Trophoblast cell (in vitro differentiated cells and primary cell): Measurements from ENCODE around the gene FKTN.
A peak's percentile ranks its signal among the peaks of the same experiment; 100 is the strongest.

Experiments
- DNase-seq, 2 donors: peaks; one replicate each; pipeline ENCODE4 v3.0.0-alpha.2; 2016
- H2AFZ ChIP-seq: 2 replicates; pipeline ENCODE4 v1.6.1; 2013; ENCODE audit warnings: low read length, moderate library complexity, mild to moderate bottlenecking; ENCODE audit not compliant: insufficient read depth, poor library complexity
- H2AK5ac ChIP-seq: 2 replicates; pipeline ENCODE4 v1.6.1; 2013; ENCODE audit warnings: mild to moderate bottlenecking, low read length
- H2BK120ac ChIP-seq: 2 replicates; pipeline ENCODE4 v1.6.1; 2013; ENCODE audit warnings: low read length, mild to moderate bottlenecking, moderate library complexity; ENCODE audit not compliant: insufficient read depth, poor library complexity
- H2BK12ac ChIP-seq: 2 replicates; pipeline ENCODE4 v1.6.1; 2013; ENCODE audit warnings: mild to moderate bottlenecking, low read length, moderate library complexity
- H2BK5ac ChIP-seq: 2 replicates; pipeline ENCODE4 v1.6.1; 2013; ENCODE audit warnings: low read length, low read depth, moderate library complexity, mild to moderate bottlenecking; ENCODE audit not compliant: poor library complexity
- H3K14ac ChIP-seq: 2 replicates; pipeline ENCODE4 v1.6.1; 2013; ENCODE audit warnings: mild to moderate bottlenecking, low read length
- H3K18ac ChIP-seq: 2 replicates; pipeline ENCODE4 v1.6.1; 2013; ENCODE audit warnings: mild to moderate bottlenecking, low read length
- H3K23ac ChIP-seq: 2 replicates; pipeline ENCODE4 v1.6.1; 2013; ENCODE audit warnings: low read length
- H3K27ac ChIP-seq: 2 replicates; pipeline ENCODE4 v1.5.1; 2013; ENCODE audit warnings: low read depth, mild to moderate bottlenecking, inconsistent platforms, low read length, moderate library complexity
- H3K27me3 ChIP-seq: 2 replicates; pipeline ENCODE4 v1.6.1; 2013; ENCODE audit warnings: inconsistent platforms, mild to moderate bottlenecking, low read length, moderate library complexity; ENCODE audit not compliant: insufficient read depth
- H3K36me3 ChIP-seq, 2 experiments: 1 replicate in 1 of 2; 2 replicates in 1 of 2; pipeline ENCODE4 v1.6.1; 2013; ENCODE audit warnings: low read length in 2 of 2, mild to moderate bottlenecking in 2 of 2, moderate library complexity in 1 of 2; ENCODE audit not compliant: insufficient read depth in 2 of 2, control insufficient read depth in 1 of 2
- H3K4ac ChIP-seq: 2 replicates; pipeline ENCODE4 v1.6.1; 2013; ENCODE audit warnings: low read depth, mild to moderate bottlenecking, low read length, moderate library complexity
- H3K4me1 ChIP-seq, 2 experiments: 1 replicate in 1 of 2; 2 replicates in 1 of 2; pipeline ENCODE4 v1.6.1; 2013; ENCODE audit warnings: low read length in 2 of 2, mild to moderate bottlenecking in 2 of 2, moderate library complexity in 1 of 2; ENCODE audit not compliant: insufficient read depth in 2 of 2, control insufficient read depth in 1 of 2
- H3K4me2 ChIP-seq: 2 replicates; pipeline ENCODE4 v1.6.1; 2013; ENCODE audit warnings: inconsistent platforms, mild to moderate bottlenecking, low read length, moderate library complexity
- H3K4me3 ChIP-seq: 2 replicates; pipeline ENCODE4 v1.5.1; 2013; ENCODE audit warnings: mild to moderate bottlenecking, low read depth, low read length, inconsistent platforms
- H3K79me1 ChIP-seq: one replicate; pipeline ENCODE4 v1.6.1; 2013; ENCODE audit warnings: low read length
- H3K79me2 ChIP-seq: 2 replicates; pipeline ENCODE4 v1.6.1; 2013; ENCODE audit warnings: low read length, mild to moderate bottlenecking; ENCODE audit not compliant: control insufficient read depth, insufficient read depth, poor library complexity
- H3K9ac ChIP-seq: 2 replicates; pipeline ENCODE4 v1.6.1; 2013; ENCODE audit warnings: mild to moderate bottlenecking, low read length
- H3K9me3 ChIP-seq: 2 replicates; pipeline ENCODE4 v1.6.1; 2013; ENCODE audit warnings: low read depth, mild to moderate bottlenecking, control low read depth, inconsistent platforms, low read length; ENCODE audit not compliant: insufficient read depth
- H4K12ac ChIP-seq: 2 replicates; pipeline ENCODE4 v1.6.1; 2013; ENCODE audit warnings: low read depth, mild to moderate bottlenecking, low read length, moderate library complexity
- H4K8ac ChIP-seq: 2 replicates; pipeline ENCODE4 v1.6.1; 2013; ENCODE audit warnings: low read depth, mild to moderate bottlenecking, low read length, moderate library complexity
- H4K91ac ChIP-seq: one replicate; pipeline ENCODE4 v1.6.1; 2013; ENCODE audit warnings: low read depth, mild to moderate bottlenecking, low read length, moderate library complexity
- WGBS: extraction: QIAGEN DNeasy Blood & Tissue Kit; methylation state at CpG from one replicate; pipeline ENCODE4 v1.1.7; 2013; ENCODE audit warnings: missing lambda C conversion rate; ENCODE audit not compliant: insufficient read length, insufficient coverage; ENCODE audit errors: extremely low coverage; 5-methylcytosine and 5-hydroxymethylcytosine counted together

FKTN gene

DNA sequence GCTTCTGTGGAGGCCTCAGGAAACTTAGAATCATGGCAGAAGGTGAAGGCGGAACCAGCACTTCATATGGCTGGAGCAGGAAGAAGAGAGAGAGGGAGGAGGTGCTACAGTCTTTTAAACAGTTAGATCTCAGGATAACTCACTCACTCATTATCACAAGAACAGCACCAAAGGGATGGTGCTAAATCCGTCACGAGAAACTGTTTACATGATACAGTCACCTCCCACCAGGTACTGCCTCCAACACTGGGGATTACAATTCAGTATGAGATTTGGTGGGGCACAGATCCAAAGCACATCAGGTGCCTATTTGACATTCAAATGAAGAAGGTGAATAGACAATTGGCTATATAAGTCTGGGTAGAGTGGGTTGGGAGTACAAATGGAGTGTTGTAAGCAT lies 35.2 kb downstream of the FKTN start:
- Histone ChIP-seq H3K27ac (no peak overlapping the region), H4K12ac (no peak overlapping the region), H4K91ac (no peak overlapping the region), H3K4me3 (no peak overlapping the region), H3K14ac (no peak overlapping the region), H3K18ac (no peak overlapping the region), H2AFZ (no peak overlapping the region), H3K9ac (no peak overlapping the region), H3K4me1 (no peaks in the 10 kb centered on the region), H2BK120ac (no peak overlapping the region), H3K23ac (no peak overlapping the region), H4K8ac (no peak overlapping the region), H3K9me3 (peaks cover 7% of the 10 kb centered on the region), H3K79me1 (no peaks in the 10 kb centered on the region), H3K79me2 (no peaks in the 10 kb centered on the region), H2BK5ac (no peak overlapping the region), H2BK12ac (no peak overlapping the region), H3K27me3 (no peaks in the 10 kb centered on the region), H2AK5ac (no peak overlapping the region), H3K4ac (no peak overlapping the region), H3K36me3 (peaks cover 0 to 6% of the 10 kb centered on the region in 2 experiments), H3K4me2 (no peak overlapping the region)
- no peak for DNase-seq
- WGBS, result no CpG with 5 or more reads among the region's 3 CpGs

GRCh38 chr9:105608721-105609598 lies 51.0 kb downstream of the FKTN start:
- Histone ChIP-seq H3K4me1 (no peaks in the 10 kb centered on the region), H3K23ac (no peak overlapping the region), H3K14ac (no peak overlapping the region), H3K9me3 (no peaks in the 10 kb centered on the region), H3K9ac (no peak overlapping the region), H2BK120ac (no peak overlapping the region), H3K79me1 (no peaks in the 10 kb centered on the region), H3K27ac (no peak overlapping the region), H4K91ac (no peak overlapping the region), H4K12ac (no peak overlapping the region), H2BK5ac (no peak overlapping the region), H3K27me3 (no peaks in the 10 kb centered on the region), H3K79me2 (no peaks in the 10 kb centered on the region), H3K18ac (no peak overlapping the region), H2BK12ac (no peak overlapping the region), H3K36me3 (no peaks in the 10 kb centered on the region), H3K4ac (no peak overlapping the region), H3K4me2 (no peak overlapping the region), H2AFZ (no peak overlapping the region), H4K8ac (no peak overlapping the region), H3K4me3 (no peak overlapping the region), H2AK5ac (no peak overlapping the region)
- WGBS, result no CpG with 5 or more reads among the region's 6 CpGs
- DNase-seq, result peak in 1 of 2 donors; percentile 76

DNA sequence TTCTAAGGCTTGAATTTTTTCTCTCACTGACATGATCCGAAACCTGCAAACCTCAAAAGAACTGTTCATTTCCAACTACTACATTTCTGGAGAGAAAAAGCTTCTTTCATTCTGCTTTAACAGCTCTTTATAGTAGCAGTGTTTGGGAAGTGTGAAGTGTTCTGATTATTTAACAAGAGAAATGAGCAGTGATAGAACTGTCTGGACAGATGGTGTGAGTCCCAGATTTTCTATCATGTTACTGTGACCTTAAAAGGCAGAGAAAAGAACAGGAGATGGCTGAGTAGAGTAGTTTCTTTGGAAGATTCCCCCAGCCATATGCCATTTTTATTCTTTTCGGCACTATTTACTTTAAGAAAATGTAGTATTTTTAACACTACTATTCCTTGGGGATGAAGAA lies 63.1 kb downstream of the FKTN start:
- H4K8ac ChIP-seq, result no peak overlapping the region
- DNase-seq, result no peak
- H3K18ac ChIP-seq, result no peak overlapping the region
- H2AK5ac ChIP-seq, result no peak overlapping the region
- no peaks in the 10 kb centered on the region for H3K9me3 ChIP-seq
- no peak overlapping the region for H3K4ac ChIP-seq
- no peak overlapping the region for H3K23ac ChIP-seq
- no peak overlapping the region for H4K12ac ChIP-seq
- no peaks in the 10 kb centered on the region for H3K27me3 ChIP-seq
- no peaks in the 10 kb centered on the region for H3K79me1 ChIP-seq
- no peak overlapping the region for H2AFZ ChIP-seq
- no peak overlapping the region for H2BK5ac ChIP-seq
- H3K9ac ChIP-seq, result no peak overlapping the region
- no peaks in the 10 kb centered on the region for H3K79me2 ChIP-seq
- H3K4me1 ChIP-seq, result no peaks in the 10 kb centered on the region
- H3K4me3 ChIP-seq, result no peak overlapping the region
- no peak overlapping the region for H3K27ac ChIP-seq
- no peaks in the 10 kb centered on the region for H3K36me3 ChIP-seq
- no peak overlapping the region for H2BK120ac ChIP-seq
- H2BK12ac ChIP-seq, result no peak overlapping the region
- no peak overlapping the region for H3K14ac ChIP-seq
- no peak overlapping the region for H3K4me2 ChIP-seq
- H4K91ac ChIP-seq, result no peak overlapping the region
- no CpG with 5 or more reads among the region's 2 CpGs for WGBS

DNA sequence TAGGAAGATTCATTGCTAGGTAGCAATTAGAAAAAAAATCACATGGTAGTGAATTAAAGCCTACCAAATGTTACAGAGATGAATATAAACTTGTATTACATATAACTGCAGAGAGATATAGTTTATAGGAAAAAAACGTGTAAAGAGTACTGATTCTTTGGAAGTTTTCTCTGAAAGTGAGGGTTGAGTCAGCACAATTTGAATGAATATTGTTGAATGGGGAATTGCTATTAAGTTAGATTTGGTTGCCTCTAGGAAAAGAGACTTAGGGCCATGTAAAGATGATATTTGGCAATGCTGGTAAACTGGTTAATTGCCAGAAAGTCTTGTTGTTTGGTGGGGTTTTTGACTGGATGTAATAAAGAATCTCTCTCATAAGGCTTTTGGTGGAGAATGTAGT lies 67.2 kb downstream of the FKTN start:
- no peak overlapping the region for H3K4me3 ChIP-seq
- H4K91ac ChIP-seq, result no peak overlapping the region
- no peak overlapping the region for H3K18ac ChIP-seq
- H3K79me2 ChIP-seq, result no peaks in the 10 kb centered on the region
- no peak overlapping the region for H2BK120ac ChIP-seq
- H3K4ac ChIP-seq, result no peak overlapping the region
- no peak overlapping the region for H2BK12ac ChIP-seq
- no peak overlapping the region for H2AK5ac ChIP-seq
- H3K9ac ChIP-seq, result no peak overlapping the region
- H3K27ac ChIP-seq, result no peak overlapping the region
- H2AFZ ChIP-seq, result no peak overlapping the region
- H3K27me3 ChIP-seq, result no peaks in the 10 kb centered on the region
- H4K8ac ChIP-seq, result no peak overlapping the region
- H3K4me1 ChIP-seq, result no peaks in the 10 kb centered on the region
- no peaks in the 10 kb centered on the region for H3K79me1 ChIP-seq
- H2BK5ac ChIP-seq, result no peak overlapping the region
- no peak overlapping the region for H3K4me2 ChIP-seq
- no peak for DNase-seq
- H3K36me3 ChIP-seq, result no peaks in the 10 kb centered on the region
- no peak overlapping the region for H3K14ac ChIP-seq
- no peaks in the 10 kb centered on the region for H3K9me3 ChIP-seq
- no peak overlapping the region for H3K23ac ChIP-seq
- WGBS, result no CpG with 5 or more reads among the region's 1 CpG
- no peak overlapping the region for H4K12ac ChIP-seq
